CD14-positive monocyte (primary cell): ENCODE measurements around the gene LLCFC1. TPM values are rescaled to one million over a fixed set of nuclear protein-coding genes. Genes with fewer than 3 reads are reported as not detected.

Source experiments
- DNase-seq, 3 donors: peaks; one replicate each; pipeline ENCODE4 v3.0.0-alpha.2; 2011 to 2022
- H2AFZ ChIP-seq: 2 replicates; pipeline ENCODE4 v1.6.0; 2012; ENCODE audit warnings: mild to moderate bottlenecking, low read depth, low read length, inconsistent platforms; ENCODE audit not compliant: insufficient read depth, poor library complexity, severe bottlenecking
- H3K27ac ChIP-seq, 2 donors: 1 replicate in 1 of 2; 2 replicates in 1 of 2; pipeline ENCODE4 v1.5.1; 2012 to 2013; ENCODE audit warnings: low read length in 2 of 2, control low read depth in 1 of 2, inconsistent platforms in 1 of 2, low read depth in 1 of 2, mild to moderate bottlenecking in 1 of 2
- H3K27me3 ChIP-seq, 2 donors: one replicate each; pipeline versions ENCODE4 v1.6.0 to v1.6.1; 2011 to 2013; ENCODE audit warnings: low read length in 2 of 2; ENCODE audit not compliant: control insufficient read depth in 2 of 2, insufficient read depth in 2 of 2
- H3K36me3 ChIP-seq, 2 donors: replicated peaks in 1 of 2; 1 replicate in 1 of 2; 2 replicates in 1 of 2; pipeline versions ENCODE4 v1.5.1 to v1.6.1; 2012 to 2013; ENCODE audit warnings: low read length in 2 of 2, control low read depth in 1 of 2, inconsistent platforms in 1 of 2, mild to moderate bottlenecking in 1 of 2; ENCODE audit not compliant: insufficient read depth in 2 of 2, control insufficient read depth in 1 of 2
- H3K4me1 ChIP-seq, 2 donors: 1 replicate in 1 of 2; 2 replicates in 1 of 2; pipeline versions ENCODE4 v1.5.1 to v1.6.1; 2012 to 2013; ENCODE audit warnings: low read length in 2 of 2, control low read depth in 1 of 2, inconsistent platforms in 1 of 2, mild to moderate bottlenecking in 1 of 2, moderate library complexity in 1 of 2; ENCODE audit not compliant: insufficient read depth in 2 of 2, control insufficient read depth in 1 of 2
- H3K4me2 ChIP-seq: replicated peaks from 2 replicates; pipeline ENCODE3; 2012; ENCODE audit warnings: low read length, moderate library complexity, mild to moderate bottlenecking; ENCODE audit not compliant: poor library complexity, severe bottlenecking; ENCODE audit errors: extremely low read depth
- H3K4me3 ChIP-seq, 3 experiments: fragments of 200-600 bp in 1 of 3; sonication (generic) in 1 of 3; replicated peaks in 1 of 3; 1 replicate in 2 of 3; 2 replicates in 1 of 3; pipeline ENCODE4 v1.5.1; 2011 to 2013; ENCODE audit warnings: low read length in 3 of 3, mild to moderate bottlenecking in 3 of 3, control low read depth in 2 of 3, low read depth in 2 of 3, inconsistent platforms in 1 of 3, moderate library complexity in 1 of 3
- H3K79me2 ChIP-seq: 2 replicates; pipeline ENCODE4 v1.6.0; 2012; ENCODE audit warnings: mild to moderate bottlenecking, control low read depth, inconsistent platforms, low read length, moderate library complexity; ENCODE audit not compliant: insufficient read depth
- H3K9ac ChIP-seq: 2 replicates; pipeline ENCODE4 v1.6.0; 2017; ENCODE audit warnings: low read length, mild to moderate bottlenecking; ENCODE audit not compliant: insufficient read depth, poor library complexity, severe bottlenecking
- H3K9me3 ChIP-seq, 2 donors: replicated peaks in 1 of 2; 1 replicate in 1 of 2; 2 replicates in 1 of 2; pipeline versions ENCODE4 v1.5.1 to v1.6.1; 2012 to 2013; ENCODE audit warnings: low read length in 2 of 2, control low read depth in 1 of 2; ENCODE audit not compliant: control insufficient read depth in 1 of 2, insufficient read depth in 1 of 2
- H4K20me1 ChIP-seq: 2 replicates; pipeline ENCODE4 v1.6.0; 2012; ENCODE audit warnings: mild to moderate bottlenecking, low read length, control low read depth, moderate library complexity; ENCODE audit not compliant: insufficient read depth
- H3K27ac Mint-ChIP-seq, 7 donors: one replicate each; pipeline ENCODE4 v1.8.0; 2020; ENCODE audit warnings: mild to moderate bottlenecking in 7 of 7, mixed read lengths in 7 of 7, moderate library complexity in 6 of 7, inconsistent platforms in 2 of 7
- H3K27me3 Mint-ChIP-seq, 3 donors: one replicate each; pipeline ENCODE4 v1.8.0; 2021 to 2022; ENCODE audit warnings: low read depth in 3 of 3, mild to moderate bottlenecking in 3 of 3, mixed read lengths in 3 of 3, moderate library complexity in 3 of 3, inconsistent platforms in 1 of 3
- H3K36me3 Mint-ChIP-seq, 2 donors: one replicate each; pipeline ENCODE4 v1.8.0; 2020; ENCODE audit warnings: mixed read lengths in 2 of 2, inconsistent platforms in 1 of 2, mild to moderate bottlenecking in 1 of 2
- H3K4me1 Mint-ChIP-seq: one replicate; pipeline ENCODE4 v1.8.0; 2020; ENCODE audit warnings: mild to moderate bottlenecking, mixed read lengths
- H3K4me3 Mint-ChIP-seq, 2 donors: one replicate each; pipeline ENCODE4 v1.8.0; 2020; ENCODE audit warnings: mild to moderate bottlenecking in 2 of 2, mixed read lengths in 2 of 2, moderate library complexity in 1 of 2
- H3K9me3 Mint-ChIP-seq, 7 donors: one replicate each; pipeline ENCODE4 v1.8.0; 2020 to 2022; ENCODE audit warnings: mixed read lengths in 7 of 7, mild to moderate bottlenecking in 6 of 7, moderate library complexity in 6 of 7, inconsistent platforms in 2 of 7
- WGBS: methylation state at CpG from one replicate; pipeline ENCODE4 v1.1.5; 2013; ENCODE audit warnings: missing lambda C conversion rate; ENCODE audit not compliant: insufficient coverage; 5-methylcytosine and 5-hydroxymethylcytosine counted together
- intact Hi-C, 2 donors: fragments of 100-400 bp; cut with micrococcal nuclease; formaldehyde crosslinking; loops; one replicate each; pipeline versions ENCODE4 v1.15.0 to v1.15.1; 2023
- polyA plus RNA-seq, 3 donors: library from polyadenylated mRNA; depleted of rRNA in 1 of 3; unstranded in 2 of 3; stranded (reverse) in 1 of 3; fragments of 300-500 nt in 2 of 3; fragments of >200 nt in 1 of 3; fragmentation: Illumina TruSeq in 2 of 3; gene quantifications; 1 replicate in 2 of 3; 2 replicates in 1 of 3; pipeline ENCODE4 v1.2.3, GENCODE V29; 2012 to 2021
- TF ChIP-seq, protein P1 (sequence below): fragments of 200-600 bp; IDR thresholded peaks from one replicate; pipeline ENCODE4 v1.8.0; 2022; ENCODE audit warnings: antibody characterized with exemption, mild to moderate bottlenecking

LLCFC1 gene
- polyA plus RNA-seq, 3 donors: 0.84 TPM; not detected in 2

DNA sequence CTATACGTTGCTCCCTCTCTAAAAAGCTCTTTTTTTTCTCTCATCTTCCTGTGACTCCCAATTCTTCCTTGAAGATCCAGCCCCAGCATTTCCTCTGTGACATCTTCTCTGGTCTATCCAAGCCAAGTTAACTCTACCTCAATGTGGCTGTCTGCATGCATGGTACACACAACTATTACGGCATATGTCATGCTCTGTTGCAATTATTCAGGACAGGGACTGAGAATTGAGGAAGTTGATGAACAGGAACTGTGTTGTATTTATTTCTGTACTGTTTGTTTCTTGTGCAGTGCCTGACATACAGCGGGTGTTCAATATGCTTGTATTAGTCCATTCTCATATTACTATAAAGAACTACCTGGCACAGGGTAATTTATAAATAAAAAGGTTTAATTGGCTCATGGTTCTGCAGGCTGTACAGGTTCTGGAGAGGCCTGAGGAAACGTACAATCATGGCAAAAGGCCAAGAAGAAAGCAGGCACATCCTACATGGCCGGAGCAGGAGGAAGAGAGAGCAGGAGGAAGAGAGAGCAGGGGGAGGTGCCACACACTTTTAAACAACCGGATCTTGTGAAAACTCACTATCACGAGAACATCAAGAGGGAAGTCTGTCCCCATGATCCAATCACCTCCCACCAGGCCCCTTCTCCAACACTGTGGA lies 12.1 kb upstream of the LLCFC1 start:
- H3K4me2 ChIP-seq: peak overlapping the region; percentile 67
- H3K27ac ChIP-seq: peak overlapping the region; percentile 86 to 94
- no peaks in the 10 kb centered on the region for H3K36me3 ChIP-seq
- H3K4me1 Mint-ChIP-seq: peaks cover 32% of the 10 kb centered on the region
- H3K27ac Mint-ChIP-seq: peak overlapping the region; percentile 92 to 98 (median 96)
- peaks cover 10 to 23% of the 10 kb centered on the region in 2 donors for H3K9me3 ChIP-seq
- H3K4me3 Mint-ChIP-seq: peak overlapping the region; percentile 59 to 85
- TF ChIP-seq, protein P1, sequence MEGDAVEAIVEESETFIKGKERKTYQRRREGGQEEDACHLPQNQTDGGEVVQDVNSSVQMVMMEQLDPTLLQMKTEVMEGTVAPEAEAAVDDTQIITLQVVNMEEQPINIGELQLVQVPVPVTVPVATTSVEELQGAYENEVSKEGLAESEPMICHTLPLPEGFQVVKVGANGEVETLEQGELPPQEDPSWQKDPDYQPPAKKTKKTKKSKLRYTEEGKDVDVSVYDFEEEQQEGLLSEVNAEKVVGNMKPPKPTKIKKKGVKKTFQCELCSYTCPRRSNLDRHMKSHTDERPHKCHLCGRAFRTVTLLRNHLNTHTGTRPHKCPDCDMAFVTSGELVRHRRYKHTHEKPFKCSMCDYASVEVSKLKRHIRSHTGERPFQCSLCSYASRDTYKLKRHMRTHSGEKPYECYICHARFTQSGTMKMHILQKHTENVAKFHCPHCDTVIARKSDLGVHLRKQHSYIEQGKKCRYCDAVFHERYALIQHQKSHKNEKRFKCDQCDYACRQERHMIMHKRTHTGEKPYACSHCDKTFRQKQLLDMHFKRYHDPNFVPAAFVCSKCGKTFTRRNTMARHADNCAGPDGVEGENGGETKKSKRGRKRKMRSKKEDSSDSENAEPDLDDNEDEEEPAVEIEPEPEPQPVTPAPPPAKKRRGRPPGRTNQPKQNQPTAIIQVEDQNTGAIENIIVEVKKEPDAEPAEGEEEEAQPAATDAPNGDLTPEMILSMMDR: no peak
- no peaks in the 10 kb centered on the region for H4K20me1 ChIP-seq
- H3K27me3 Mint-ChIP-seq: peaks cover 0 to 7% (median 0%) of the 10 kb centered on the region in 3 donors
- H3K4me3 ChIP-seq: peak overlapping the region in 2 of 3 experiments; percentile 4 to 65
- H3K4me1 ChIP-seq: peaks cover 33% of the 10 kb centered on the region in 2 donors
- H3K79me2 ChIP-seq: no peaks in the 10 kb centered on the region
- H3K9me3 Mint-ChIP-seq: peaks cover 21 to 43% (median 32%) of the 10 kb centered on the region in 7 donors
- 25% methylated on average over 2 of the region's 7 CpGs for WGBS
- H3K36me3 Mint-ChIP-seq: peaks cover 6 to 8% of the 10 kb centered on the region in 2 donors
- no peaks in the 10 kb centered on the region for H3K27me3 ChIP-seq
- intact Hi-C loops: no loop called here
- peak; percentile 85 to 91 (median 90) for DNase-seq
- no peak overlapping the region for H2AFZ ChIP-seq
- peak overlapping the region; percentile 41 for H3K9ac ChIP-seq

DNA sequence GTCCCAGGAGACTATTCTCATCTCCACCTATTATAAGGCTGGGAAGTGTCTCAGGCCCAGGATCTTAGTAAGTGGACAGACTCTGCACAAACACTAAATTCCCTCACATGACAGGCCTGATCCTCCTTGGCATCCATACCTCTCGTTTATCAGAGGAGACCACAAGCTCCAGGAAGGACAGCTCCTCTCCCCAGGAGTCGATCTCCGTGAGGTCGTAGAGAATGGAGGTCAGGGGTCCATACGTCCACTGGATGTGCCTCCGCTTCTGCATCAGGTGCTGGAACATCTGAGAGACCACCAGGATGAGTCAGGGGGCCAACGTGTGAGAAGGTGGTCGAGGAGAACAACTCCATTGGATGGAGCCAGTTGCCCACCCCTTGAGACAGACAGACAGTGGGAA lies 11.3 kb upstream of the LLCFC1 start:
- peaks cover 10 to 23% of the 10 kb centered on the region in 2 donors for H3K9me3 ChIP-seq
- peak overlapping the region; percentile 41 for H3K9ac ChIP-seq
- no peaks in the 10 kb centered on the region for H3K27me3 ChIP-seq
- H3K4me2 ChIP-seq: peak overlapping the region; percentile 67
- Mint-ChIP-seq H3K4me1 (peaks cover 32% of the 10 kb centered on the region), H3K9me3 (peaks cover 21 to 43% (median 32%) of the 10 kb centered on the region in 7 donors), H3K4me3 (peak overlapping the region; percentile 59 to 85), H3K27ac (peak overlapping the region; percentile 92 to 98 (median 96)), H3K27me3 (peaks cover 0 to 8% (median under 1%) of the 10 kb centered on the region in 3 donors), H3K36me3 (peaks cover 6 to 8% of the 10 kb centered on the region in 2 donors)
- WGBS: 88% methylated on average over 7 of the region's 8 CpGs
- H3K27ac ChIP-seq: peak overlapping the region; percentile 86 to 94
- TF ChIP-seq, protein P1: no peak
- H2AFZ ChIP-seq: peak overlapping the region; percentile 32
- peaks cover 33% of the 10 kb centered on the region in 2 donors for H3K4me1 ChIP-seq
- no peak for DNase-seq
- peak overlapping the region in 2 of 3 experiments; percentile 4 to 65 for H3K4me3 ChIP-seq
- no peaks in the 10 kb centered on the region for H3K36me3 ChIP-seq
- no peaks in the 10 kb centered on the region for H3K79me2 ChIP-seq
- intact Hi-C loops: no loop called here
- no peaks in the 10 kb centered on the region for H4K20me1 ChIP-seq
